ENCODE measurements around the gene BLMH.
"Not testable (repeated sequence)": the region's sequence is repeated elsewhere in the genome, so short reads cannot be mapped to it uniquely, and the experiment has no call there.

Gene BLMH

DNA sequence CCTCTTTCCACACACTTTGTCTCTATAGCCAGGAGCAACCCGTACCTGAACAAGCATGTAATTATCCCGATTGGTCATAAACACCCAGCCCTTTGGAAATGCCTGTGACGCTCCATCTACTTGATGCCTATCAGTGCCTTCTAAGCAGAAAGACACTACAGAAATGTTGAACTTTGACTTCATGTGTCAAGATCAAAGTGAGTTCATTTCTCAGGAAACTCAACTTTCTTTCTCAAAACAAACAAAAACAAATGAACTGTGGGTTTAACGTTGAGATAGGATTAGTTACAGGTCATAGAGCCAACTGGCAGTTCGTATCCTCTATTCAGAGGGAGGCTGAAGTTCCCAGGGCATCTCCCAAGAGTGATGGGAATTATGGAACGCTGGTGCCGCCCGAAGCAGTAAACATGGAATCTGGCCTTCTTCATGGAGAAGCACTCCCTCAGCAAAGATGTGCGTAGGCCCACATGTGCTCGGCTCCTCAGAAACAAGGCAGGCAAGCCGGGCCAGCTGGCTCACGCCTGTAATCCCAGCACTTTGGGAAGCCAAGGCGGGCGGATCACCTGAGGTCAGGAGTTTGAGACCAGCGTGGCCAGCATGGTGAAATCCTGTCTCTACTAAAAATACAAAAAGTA lies 65.7 kb downstream of the BLMH start:
- no peak for DNase-seq

DNA sequence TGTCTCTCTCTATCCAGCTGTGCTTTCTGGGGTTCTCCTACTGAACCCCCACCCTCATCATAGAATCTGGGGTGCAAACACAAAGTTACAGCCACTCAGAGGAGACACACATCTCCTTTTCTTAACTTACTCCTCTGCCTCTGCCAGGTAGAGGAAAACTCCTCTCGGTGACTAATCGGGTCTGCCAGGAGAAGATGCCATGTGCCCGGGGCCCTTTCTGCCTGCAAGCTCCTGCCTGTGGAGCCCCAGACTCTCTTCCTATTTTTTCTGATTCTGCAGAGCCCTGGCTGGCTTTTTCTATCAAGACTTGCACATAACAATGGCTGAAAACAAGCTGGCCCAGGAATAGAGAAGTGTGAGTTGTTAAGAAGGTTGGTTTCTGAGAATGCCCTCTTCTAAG lies 66.6 kb downstream of the BLMH start:
- DNase-seq = no peak

DNA sequence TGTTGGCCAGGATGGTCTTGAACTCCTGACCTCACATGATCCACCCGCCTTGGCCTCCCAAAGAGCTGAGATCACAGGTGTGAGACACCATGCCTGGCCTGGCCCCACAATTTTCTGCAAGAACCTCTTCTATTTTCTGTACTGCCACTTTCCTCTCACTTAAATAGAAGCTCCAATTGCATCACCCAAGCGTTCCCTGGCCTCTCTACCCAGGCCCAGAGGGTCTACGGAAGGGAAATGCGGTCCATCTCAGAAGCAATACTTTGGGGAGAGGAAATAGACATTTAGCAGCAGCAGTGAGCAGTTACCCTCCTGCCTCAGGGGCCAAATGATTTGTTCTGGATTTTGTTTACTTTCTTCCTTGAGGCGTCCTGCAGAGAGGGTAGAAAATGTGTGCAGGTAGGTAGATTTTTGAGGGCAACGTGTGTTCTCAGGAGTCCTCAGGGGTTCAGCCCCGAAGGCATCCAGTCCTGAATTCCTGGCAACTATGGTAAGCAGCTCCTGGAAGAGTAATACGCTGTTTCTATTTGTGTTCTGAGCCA lies 67.3 kb downstream of the BLMH start:
- no peak for DNase-seq

DNA sequence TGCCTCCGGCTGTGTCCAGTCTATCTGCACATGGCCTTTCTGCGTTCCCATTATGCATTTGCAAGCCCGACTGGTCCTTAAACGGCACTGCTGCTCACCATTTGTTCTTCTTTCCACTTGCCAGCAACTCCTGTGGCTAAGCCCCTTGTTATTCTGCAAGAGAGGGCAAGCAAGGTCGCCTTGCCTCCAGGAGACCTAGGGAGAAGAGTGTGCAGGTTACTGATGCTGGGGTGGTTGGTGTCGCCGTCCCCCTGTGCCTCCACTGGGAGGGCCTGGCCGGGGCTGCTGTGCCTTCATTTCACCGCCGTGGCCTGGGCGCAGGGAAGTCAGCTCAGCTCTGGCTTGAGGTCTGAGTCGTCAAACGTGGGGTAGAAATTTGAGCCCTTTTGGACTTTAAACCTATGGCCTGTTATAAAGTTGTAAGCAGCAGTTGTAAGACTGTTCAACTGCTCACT lies 69.0 kb downstream of the BLMH start:
- DNase-seq = no peak

DNA sequence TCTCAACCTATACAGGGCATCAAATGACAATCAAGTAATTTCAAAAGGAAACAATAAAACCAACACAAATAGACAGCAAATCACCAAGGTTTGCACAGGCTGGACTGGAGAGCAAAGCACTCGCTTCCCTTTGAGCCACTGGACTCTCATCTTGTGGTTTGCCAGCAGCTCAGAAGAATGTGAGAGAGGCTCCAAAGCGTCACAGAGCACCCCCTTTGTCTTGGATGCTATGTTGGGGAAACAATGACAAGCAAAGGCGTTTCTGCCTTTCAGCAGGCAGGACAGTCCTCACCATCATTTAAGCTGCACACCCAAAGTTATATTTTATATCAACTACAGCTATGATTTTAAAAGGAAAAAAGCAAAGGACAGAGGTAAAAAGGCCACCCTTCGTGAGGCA lies 69.5 kb downstream of the BLMH start:
- no peak for DNase-seq

DNA sequence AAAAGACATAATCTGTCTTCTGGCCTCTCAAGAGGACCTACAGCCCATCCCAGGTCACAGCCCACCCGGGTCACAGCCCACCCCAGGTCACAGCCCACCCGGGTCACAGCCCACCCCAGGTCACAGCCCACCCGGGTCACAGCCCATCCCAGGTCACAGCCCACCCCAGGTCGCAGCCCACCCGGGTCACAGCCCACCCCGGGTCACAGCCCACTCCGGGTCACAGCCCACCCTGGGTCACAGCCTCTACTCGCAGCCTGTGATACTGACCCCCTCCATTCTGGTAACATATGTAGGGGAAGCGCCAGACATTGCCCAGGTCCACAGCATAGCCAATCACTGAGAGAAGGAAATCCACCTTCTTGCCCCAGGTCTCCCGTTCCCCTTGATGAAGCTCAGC lies 70.4 kb downstream of the BLMH start:
- no peak for DNase-seq

DNA sequence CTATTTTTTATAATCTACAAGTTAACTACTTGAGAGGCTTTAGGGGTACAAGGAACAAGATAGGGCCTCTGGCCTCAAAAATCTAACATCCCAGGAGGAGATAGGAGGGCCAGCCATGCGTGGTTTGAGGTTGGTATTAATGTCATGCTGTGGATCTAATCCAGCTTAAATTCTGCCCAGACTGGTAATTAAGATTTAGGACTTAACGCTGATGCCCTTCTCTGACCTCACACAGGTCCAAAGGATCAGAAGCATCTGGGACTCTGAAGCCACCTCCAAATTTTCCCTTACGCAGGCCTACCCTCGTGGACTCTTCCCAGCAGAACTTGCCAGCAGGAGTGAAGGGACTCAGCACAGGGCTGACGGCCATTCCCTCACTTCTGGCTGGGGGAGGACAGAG lies 71.3 kb downstream of the BLMH start:
- no peak for DNase-seq

DNA sequence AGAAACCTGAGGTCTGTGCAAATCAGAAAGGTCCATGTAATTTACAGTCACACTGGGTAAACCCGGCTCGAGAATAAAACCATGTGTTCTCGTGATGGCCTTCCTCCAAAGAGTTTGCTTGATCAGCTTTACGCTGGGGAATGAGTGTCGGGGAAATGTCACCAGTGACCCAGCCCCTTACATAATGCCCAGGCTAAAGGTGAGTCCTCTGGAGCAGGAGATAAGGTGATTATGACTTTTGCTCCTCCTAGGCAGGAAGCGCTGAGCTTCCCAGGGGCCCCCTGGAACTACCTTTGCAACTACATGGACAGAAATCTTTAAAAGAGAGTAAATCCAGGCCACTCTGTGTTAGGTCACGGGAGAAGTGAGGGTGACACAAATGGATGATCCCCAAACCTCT lies 71.9 kb downstream of the BLMH start:
- DNase-seq = no peak

DNA sequence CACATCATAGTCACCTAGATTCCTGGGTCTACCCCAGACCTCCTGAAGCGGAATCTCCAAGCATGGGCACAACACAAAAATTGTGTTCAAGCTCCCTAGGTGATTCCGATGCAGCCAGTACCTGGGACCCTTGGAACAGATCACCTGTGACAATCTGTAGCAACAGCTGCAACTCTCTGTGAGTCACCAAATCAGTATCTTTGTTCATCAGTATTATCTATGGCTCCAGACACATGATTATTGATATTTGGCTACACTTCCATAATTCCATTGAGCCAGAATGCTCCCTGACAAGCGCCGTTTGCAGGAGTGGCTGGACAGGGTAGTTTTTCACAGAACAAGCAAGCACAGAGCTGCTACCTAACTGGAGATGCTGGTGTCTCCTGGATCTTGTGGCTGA lies 72.4 kb downstream of the BLMH start:
- DNase-seq = no peak

DNA sequence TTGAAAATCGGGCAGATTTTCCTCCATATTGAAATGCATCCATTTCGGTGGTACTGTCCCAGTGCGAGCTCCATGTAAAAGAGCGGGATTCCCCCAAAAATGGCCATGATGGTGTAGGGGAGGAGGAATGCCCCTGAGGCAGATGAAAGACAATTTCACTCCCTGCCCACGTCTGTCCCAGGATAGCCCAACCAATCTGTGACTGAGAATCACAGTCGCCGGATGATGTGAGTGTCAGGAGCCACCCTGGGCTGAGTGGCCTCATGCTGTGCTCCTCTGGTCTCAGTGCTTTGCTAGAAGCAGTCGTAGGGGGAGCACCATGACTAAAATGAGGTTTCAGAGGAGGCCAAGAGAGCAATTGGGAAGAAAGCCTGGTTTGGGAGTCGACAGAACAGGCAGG lies 72.9 kb downstream of the BLMH start:
- DNase-seq = no peak

DNA sequence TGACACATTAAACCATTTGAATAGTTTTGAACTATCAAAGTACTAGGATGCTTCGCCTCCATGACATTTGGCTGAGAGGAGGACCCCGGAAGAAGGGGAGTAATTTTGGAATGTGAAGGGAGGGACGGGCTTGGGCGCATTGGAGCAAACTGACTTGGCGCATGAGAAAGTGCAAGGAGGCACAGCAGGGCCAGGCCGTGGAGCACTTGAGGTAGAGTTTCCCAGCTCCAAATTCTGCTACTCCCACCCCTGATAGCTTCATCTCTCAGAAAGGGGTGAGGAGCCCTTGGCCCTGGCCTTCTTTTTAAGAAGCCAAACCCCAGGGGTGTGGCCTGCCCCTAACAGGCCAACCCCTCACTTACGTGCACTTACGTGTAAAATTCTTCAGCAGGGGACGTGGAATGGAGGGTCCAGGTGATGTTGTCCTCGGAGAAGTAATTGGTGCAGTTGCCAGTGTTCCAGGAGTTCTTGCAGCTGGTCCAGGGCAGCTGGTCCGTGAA lies 73.9 kb downstream of the BLMH start:
- DNase-seq = no peak

DNA sequence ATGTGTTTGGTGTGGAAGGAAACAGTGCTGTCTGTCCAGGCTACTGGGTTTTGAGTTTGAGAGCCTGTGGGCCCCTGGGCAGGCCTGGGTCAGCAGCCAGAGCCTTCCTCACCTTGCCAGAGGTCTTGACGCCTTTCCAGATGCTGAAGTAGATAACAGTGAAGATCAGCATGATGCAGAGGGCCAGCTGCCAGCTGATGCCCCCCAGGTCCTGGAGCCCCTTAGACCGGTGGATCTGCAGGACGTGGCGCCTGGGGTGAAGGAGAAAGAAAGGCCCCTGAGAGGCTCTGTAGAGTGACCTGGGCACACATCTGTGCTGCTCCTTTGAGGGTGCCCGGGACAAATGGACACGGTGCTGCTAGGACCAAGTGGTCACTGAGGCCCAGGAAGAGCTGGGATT lies 74.7 kb downstream of the BLMH start:
- no peak for DNase-seq

DNA sequence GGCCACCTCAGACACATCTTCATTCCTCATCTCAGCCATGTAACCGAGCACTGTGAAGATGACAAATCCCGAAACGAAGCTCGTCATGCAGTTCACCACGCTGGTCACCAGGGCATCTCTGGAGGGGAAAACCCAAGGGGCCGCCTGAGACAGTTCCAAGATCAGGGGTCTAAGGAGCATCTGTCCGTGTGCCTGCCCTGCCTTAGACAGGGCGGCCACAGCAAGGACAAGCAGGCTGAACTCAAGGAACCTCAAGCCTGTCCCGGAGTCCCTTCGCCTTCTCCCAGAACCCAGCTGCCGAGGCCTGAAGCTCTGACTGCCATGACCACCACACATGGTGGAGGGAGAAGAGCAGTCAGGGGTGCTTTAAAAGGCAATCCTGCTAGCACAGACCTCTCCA lies 79.0 kb downstream of the BLMH start:
- no peak for DNase-seq

DNA sequence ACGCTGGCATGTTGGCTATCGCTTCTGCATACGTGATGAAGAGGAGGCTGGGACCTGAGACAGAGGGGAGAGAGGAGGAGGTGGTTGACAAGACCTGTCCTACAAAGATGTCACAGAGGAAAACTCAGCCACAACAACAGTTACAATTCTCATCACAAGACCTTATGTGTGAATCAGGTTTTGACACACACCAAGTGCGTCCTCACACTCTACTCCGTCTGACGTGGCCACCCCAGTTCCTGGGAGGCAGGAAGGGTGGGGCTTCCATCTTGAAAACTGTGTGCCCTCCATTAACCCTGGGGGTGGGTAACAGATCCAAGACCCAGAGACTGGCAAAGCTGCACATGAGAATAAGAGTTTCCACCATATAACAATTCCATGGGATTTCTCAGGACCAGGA lies 80.4 kb downstream of the BLMH start:
- DNase-seq = no peak

DNA sequence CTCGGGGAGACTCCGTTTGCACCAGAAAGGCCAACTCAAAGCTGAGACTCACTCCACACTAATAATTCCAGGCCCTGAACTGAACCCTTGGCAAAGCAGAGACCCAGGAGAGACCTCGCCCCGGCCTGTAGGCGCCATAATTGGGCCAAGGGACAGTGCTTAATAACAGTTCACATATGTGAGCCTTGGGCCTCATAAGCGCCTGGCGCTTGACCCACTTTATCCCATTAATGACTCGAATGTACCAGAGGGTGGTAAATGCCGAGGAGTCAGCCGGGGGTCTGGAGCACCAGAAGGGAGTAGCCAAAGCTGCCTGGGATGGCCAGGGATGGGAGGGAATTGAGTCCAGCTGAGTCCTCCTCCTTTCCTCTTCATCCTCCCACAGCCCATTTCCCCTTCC lies 80.8 kb downstream of the BLMH start:
- no peak for DNase-seq

DNA sequence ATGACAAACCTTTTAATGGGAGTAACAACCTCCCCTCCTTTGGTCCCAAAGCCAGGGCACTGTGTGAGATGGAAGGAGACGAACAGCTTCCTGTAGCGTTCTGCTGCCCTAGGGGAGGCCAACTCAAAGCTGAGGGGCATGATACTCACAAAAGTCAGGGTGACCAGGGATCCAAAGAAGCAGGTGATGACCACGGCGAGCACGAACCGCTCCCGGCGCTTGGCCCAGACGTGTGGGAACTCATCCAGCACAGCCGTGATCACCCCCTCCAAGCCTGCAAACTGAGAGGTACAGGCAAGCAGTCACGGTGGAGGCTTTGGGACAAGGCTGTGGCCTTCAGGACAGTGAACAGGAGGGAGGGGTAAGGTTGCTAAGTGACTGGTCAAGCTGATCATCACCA lies 81.4 kb downstream of the BLMH start:
- no peak for DNase-seq

DNA sequence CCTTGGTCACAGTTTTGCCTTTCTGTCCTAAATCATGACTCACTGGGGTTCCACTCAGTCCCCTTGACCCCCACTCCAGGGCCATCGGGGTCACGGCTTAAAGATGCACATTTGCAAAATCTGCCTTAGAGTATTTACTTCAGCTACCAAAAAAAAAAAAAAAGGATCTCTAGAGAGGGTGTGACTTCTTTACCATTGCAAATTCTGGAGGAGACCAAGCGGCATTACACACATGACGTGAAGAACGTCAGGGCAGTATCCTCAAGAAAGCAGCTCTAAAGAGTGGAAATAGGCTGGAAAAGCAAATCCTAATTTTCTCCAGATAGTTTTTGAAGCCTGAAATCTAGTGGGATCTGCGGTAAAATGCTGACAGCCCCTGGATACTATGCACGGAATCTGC lies 81.8 kb downstream of the BLMH start:
- no peak for DNase-seq

DNA sequence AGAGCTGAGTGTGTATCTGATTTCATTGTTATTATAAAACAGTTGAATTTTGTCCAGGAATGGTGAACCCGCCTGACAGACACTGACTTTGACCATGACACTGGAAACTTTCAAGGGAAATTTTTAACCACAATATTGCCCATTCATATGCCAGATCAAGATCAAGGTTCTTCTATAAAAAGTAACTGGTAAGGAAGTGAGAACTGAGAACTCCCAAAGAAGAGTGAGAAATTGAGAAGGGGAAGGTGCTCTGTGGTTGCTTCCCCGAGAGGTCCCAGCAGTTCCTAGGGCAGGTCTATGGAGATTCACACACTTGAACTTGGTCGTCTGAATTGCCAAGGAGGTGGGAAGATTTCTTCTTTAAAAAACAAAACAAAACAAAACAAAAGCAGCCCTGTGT lies 83.5 kb downstream of the BLMH start:
- no peak for DNase-seq

DNA sequence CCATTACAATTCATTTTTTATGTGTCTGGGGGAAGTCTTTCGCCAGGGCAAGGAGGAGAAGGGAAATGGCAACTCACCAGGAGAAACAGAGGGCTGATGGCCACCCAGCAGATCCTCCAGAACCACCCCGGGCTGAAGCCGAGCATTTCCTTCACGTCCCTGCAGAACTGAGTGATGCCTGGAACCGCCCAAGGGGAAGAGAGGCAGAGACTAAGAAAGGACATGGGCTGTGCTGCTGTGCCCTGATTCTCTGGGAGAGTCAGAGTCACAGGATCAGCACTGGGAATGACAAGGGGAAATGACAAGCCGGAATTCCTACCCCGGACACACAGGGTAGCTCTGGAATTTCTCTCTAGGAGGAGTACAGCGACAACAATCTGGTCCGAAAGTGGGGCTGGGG lies 84.1 kb downstream of the BLMH start:
- DNase-seq = no peak

DNA sequence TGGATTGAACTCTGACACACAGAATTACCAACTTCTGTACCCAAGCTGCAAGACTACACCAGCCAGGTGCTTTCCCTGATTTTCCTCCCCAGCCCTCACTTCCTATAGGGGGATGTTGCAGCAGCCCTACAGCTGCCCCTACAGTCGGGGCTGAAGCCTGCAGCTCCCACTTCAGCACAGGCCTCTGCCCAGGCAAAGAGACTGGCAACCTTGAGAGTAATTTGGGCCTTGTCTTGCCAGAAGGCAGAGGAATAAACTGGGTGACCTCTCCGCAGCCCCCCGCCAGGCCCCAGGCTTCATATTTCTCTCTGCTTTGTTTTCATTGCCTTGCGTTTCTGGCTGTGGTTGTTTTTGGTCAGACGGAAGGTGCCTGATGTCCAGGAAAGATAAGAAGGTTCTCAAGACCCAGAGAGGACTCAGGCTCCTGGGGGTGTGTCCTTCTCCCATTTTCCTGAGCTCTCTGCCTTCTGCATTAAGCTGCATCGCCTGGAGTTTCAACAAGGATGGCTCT lies 88.2 kb downstream of the BLMH start:
- DNase-seq = no peak

DNA sequence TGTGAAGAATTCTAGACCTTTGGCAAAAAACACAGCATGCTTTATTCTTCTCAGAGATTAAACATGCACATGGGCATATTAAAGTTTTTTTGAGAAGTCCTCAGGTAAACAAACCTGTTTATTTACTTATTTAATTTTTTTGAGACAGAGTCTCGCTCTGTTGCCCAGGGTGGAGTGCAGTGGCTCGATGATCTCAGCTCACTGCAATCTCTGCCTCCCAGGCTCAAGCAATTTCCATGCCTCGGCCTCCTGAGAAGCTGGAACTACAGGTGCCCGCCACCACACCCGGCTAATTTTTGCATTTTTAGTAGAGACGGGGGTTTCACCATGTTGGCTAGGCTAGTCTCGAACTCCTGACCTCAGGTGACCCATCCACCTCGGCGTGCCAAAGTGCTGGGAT lies 91.1 kb downstream of the BLMH start:
- not testable (repeated sequence) for DNase-seq

DNA sequence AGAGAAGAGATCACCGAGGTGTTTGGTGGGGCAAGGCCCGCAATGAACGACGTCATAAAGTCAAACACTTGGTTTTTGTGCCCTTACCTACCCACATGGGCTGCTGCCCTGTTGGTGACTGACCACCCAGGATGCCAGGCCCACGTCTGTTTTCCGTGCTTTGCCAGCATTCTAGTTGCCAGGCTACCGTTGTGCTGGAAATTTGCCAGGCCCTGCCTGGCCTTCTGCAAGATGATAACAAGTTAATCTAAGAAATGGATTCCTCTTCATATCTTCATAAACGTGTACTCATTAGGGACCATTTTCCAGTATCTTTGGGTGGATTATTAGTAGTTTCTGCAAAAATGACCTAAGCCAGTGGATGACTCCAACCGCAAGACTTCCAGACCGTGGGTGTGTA lies 91.6 kb downstream of the BLMH start:
- DNase-seq = no peak

DNA sequence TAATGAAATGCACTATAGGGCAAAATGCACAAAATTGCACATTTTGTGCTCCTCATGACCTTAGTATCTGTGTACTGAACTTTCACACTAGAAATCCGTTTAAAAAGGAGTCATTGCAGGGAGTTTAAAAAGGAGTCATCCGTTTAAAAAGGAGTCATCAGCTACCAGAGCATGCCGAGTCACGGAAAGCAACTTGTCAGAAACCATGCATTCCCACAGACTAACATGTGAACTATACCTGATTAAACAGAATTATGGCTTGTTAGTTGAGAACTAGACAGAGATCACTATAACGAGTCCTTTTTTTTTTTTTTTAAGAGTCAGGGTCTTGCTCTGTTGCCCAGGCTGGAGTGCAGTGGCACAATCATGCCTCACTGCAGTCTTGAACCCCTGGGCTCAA lies 92.1 kb downstream of the BLMH start:
- no peak for DNase-seq
